DMS53 (cell line): ENCODE results near the gene SMPDL3B.

Source experiments
- DNase-seq: peaks from one replicate; lab custom pipeline; 2025; lab: John Stamatoyannopoulos, UW

Gene SMPDL3B, protein sequence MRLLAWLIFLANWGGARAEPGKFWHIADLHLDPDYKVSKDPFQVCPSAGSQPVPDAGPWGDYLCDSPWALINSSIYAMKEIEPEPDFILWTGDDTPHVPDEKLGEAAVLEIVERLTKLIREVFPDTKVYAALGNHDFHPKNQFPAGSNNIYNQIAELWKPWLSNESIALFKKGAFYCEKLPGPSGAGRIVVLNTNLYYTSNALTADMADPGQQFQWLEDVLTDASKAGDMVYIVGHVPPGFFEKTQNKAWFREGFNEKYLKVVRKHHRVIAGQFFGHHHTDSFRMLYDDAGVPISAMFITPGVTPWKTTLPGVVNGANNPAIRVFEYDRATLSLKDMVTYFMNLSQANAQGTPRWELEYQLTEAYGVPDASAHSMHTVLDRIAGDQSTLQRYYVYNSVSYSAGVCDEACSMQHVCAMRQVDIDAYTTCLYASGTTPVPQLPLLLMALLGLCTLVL

DNA sequence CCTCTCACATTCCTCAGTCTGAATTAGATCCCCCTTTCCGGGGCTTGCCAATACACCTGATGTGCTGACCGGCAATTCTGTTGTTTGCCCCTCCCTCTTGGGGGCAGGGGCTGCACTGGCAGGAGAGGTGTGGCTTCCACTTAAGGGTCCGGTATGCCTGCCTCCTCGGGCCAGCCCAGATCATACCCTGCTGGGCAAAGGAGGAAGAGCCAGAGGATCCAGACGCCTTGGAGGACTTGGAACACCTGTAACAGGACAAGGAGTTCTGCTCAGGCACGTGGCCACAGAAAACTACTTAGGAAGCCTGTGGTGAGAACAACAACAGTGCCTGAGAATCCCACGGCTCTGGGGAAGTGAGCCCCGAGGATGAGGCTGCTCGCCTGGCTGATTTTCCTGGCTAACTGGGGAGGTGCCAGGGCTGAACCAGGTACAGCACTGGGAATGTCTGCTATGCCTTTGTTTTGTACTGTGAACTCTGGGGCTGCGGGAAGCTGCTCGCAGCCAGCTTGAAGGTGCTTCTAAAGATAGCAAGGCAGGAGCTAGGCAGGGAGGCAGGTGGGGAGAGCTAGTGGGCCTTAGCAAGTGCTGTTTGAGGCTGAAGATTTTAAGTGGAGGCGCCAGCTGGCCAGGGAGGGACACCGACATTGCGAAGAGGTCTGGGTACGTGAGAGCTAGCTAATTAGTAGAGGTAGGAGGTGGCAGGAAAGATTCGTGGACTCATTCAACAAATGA lies at the start of gene SMPDL3B:
SMPDL3B (plus strand) TSS at position 183 of the 732 bp plus-strand sequence; CDS start at position 367, 184 bp downstream.
- peak; percentile 87 for DNase-seq

DNA sequence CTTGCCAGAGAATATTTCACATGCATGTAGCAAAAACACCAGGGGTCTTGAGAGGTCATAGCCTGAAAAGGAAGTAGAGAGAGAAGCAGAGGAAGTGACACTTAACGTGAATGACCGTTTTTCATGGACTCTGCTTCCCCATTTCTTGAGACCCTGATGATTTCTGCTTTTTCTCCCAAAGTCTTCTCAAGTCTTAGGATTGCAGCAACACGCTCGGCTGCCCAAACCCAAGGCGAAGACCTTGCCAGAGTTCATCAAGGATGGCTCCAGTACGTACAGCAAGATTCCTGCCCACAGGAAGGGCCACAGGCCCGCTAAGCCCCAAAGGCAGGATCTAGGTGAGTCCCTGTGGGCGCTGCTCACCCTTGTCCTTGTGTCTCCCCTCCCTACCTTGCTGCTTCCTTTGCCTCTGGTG lies 49.7 kb upstream of the SMPDL3B start:
- DNase-seq, result no peak

DNA sequence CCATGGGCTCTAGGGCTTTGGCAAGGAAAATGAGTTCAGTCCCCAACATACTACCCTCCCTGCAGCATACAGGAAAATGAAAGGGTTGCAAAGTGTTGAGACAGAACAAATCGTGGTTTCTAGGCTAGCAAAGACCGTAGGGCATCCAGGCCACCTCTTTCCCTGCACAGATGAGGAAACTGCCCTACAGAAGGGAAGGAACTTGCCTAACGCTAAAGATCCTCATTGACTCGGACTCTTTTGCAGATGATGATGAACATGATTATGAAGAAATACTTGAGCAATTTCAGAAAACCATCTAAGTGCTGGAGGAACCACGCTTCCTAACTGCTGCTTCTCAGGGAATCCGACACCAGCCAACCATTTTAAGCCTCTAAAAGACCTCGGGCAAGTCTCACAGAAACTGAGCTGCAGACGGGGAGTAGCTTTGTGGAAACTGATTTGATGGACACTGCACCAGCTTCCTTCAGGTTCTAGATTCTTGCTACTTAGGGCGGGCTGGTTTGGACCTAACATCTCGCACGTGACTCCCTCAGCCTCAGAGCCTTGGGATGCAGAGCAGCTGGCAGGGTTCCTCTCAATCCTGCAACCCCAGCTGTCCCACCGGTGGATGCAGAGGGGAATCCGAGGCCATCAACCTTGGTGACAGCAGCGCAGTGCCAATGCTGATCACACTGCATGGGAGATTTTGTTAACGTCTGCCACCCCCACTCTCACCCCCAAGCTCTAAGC lies 49.0 kb upstream of the SMPDL3B start:
- no peak for DNase-seq

DNA sequence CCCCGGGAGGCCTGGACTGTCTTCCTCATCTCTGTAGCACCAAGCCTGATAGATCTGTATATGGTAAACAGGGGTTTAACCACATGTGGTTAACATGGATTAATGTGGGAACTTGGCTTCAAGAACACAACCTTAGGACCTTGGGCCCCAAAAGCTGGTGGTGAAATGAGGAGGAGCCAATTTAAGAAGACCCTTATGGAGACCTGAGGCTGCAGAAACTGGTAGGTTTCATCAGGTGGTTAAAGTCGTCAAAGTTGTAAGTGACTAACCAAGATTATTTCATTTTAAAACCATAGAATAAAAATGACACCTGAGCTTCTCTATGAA lies 48.5 kb upstream of the SMPDL3B start:
- no peak for DNase-seq

DNA sequence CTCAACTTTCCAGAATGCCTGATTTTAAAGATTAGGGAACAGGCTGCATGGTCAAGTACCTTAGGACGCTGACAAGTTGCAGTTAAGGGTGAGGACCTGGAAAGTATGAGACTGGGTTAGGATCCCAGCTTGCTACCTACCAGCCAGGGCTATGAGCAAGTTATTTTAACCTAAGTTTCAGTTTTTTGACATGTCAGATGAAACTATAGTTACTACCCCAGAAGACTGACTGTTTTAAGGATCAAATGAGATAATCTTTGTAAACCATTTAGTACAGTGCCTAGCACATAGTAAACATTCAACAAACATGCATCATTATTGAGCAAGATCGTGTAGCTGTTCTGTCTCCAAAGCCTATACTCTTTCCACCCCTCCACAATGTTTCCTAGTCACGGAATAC lies 48.1 kb upstream of the SMPDL3B start:
- DNase-seq, result no peak

DNA sequence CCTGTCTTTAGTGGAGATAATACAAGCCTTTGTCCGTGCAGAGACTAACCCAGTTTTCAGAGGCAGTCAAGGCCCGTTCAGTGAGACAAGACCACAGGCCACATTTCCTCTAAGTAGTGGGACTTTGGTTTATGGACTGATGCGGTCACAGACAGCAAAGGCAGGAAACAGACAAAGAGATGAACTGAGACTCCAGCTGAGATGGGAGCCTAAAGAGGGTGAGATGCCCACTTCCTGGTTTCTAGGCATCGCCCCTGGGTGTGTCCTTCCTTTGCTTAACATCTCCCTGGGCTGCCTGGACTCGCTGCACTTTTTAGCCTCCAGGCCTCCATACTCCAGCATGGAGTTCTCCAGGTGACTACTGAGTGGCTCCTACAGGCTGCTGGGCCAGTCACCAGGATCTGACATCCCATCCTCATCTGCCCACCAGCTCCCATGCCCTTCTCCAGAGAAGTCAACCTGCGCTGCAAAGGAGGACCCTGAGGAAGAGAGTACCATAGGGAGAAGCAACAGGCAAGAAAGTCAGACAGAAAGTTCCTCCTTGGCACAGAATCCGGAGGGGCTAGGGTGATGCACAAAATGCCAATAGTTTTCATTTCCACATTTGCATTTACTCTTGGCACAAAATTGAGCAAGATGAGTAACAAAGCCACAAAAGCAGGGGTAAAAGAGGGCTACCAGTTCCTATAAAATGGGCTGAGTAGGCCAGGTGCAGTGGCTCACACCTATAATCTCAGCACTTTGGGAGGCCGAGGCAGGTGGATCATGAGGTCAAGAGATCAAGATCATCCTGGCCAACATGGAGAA lies 47.4 kb upstream of the SMPDL3B start:
- DNase-seq, result no peak

DNA sequence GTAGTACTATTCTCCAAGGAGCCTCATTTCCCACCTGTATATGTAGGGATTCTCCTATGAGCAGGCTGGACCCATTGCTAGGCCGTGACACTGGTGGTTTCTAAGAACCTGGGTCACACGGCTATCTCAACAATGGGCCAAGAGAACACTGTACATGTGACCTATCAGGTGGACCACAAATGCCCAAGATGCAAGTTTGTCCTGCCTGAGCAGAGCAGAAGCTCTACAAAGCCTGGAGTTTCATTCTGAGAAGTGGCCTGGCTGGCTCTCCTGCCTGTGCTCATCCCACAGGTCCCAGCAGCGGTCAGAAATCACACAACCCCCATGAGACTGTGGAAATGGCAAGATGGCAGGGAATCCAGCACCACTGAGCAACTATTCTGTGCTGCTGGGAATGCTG lies 45.3 kb upstream of the SMPDL3B start:
- no peak for DNase-seq

DNA sequence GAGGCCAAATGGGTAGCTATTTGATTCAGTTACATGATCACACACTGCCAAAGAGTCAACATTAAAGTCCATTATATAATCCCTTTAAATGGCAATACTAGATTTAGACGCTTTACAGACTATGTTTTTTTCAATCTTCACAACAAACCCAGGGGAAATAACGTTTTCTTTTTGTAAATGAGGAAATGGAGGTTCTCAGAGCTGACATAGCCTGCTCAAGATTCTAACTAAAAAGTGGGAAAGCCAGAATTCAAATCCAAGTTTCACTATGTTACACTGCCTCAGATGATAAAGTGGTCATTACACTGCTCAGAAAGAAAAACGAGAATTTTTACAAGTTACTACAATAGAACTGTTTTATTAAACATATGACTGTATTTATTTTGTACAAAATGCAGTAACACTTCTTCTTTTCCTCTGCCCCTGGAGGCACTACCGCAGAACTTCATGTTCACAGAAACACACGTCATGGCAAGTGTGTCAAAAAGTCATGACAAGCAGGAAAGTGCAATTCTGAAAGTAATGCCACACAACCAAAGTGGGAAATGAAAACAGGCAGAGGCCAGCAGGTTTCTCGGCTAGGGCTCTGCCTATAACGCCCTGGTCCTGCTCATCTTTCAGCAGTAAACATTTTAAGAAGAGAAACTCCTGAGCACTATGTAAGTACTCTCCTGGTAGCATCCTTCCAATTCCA lies 43.5 kb upstream of the SMPDL3B start:
- no peak for DNase-seq

DNA sequence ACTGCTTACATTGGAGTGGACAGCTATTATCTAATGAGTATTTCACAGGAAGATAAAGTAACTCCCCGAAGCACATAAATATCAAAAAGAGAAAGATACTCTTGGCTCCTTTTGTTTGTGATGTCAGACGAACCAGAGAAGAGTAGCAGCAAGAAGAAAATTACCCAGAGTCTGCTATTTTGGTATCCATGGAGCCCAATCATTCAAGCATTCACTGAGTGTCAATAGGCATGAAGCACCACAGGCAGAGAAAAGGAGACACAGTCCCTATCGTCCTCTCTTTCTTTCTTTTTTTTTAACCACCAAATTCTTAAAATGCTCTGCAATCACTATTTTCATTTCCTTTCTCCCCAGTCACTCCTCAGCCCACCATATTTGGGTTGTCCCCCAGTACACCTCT lies 40.3 kb upstream of the SMPDL3B start:
- no peak for DNase-seq

DNA sequence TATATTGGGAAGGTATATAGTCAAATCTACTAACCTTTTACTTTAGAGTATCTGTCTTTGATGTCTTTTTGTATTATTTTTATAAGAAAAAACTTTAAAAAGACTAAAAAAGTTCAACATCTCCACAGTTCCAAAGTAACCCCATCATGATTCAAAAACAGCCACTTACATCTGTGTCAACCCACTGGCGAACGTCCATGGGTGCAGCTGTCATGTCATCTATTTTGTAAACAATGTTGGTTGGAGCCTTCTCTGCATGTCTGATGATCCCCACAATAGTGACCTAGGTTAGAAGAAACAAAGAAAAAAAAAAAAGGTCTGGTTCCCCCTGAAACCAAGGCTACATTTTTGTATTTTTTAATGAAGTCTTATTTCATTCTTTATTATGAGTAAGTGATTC lies 28.0 kb upstream of the SMPDL3B start:
- DNase-seq, result no peak

DNA sequence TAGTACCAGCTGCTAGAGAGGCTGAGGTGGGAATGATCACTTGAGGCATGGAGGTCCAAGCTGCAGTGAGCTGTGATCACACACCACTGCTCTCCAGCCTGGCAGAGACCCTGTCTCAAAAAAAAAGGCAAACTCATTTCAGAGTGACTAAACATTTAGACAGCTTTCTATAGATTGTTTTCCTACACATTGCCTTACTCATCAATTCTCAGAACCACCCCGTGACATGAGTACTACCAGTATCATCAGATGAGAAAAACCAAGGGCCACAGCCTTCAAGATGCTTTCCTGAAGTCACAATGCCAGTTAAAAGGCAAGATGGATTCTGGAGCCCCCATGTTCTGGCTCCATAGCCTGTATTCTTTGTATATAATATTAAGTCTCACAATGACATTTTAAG lies 22.4 kb upstream of the SMPDL3B start:
- no peak for DNase-seq

DNA sequence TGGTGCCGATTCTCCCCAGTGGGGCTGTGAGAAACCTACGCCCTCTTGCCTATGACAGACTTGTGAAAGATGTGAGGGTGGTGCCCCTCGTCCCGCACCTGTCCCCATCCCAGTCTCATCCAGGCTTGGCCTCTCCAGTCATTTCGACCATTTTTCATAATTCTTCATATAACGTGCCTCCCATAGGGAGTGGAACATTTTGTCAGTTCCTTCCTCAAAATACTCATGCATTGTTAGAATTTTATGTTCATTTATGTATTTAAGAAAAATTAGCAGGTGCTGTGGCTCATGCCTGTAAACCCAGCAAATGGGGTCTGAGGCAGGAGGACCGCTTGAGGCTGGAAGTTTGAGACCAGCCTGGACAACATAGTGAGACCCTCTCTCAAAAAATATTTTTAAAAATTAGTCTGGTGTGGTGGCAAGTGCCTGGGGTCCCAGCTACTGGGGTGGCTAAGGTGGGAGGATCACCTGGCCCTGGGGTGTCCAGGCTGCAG lies 19.7 kb upstream of the SMPDL3B start:
- DNase-seq, result no peak

DNA sequence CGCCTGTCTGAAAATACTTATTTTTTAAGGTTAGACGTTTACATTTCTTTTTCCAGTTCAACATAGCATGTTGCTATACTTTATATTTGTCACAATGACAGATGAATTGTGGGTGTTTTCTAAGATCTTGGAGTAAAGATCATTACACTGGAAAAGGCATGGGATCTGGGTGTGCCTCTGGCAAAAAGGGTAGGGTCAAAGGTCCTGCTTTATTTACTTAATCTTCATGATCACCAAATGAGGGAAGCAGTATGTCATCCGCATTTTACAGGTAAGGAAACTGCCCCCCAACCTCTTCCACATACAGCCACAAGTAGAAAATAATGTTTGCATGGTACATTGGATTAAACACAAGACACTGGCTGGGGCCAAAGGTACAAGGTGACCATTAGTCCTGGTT lies 12.5 kb upstream of the SMPDL3B start:
- no peak for DNase-seq

DNA sequence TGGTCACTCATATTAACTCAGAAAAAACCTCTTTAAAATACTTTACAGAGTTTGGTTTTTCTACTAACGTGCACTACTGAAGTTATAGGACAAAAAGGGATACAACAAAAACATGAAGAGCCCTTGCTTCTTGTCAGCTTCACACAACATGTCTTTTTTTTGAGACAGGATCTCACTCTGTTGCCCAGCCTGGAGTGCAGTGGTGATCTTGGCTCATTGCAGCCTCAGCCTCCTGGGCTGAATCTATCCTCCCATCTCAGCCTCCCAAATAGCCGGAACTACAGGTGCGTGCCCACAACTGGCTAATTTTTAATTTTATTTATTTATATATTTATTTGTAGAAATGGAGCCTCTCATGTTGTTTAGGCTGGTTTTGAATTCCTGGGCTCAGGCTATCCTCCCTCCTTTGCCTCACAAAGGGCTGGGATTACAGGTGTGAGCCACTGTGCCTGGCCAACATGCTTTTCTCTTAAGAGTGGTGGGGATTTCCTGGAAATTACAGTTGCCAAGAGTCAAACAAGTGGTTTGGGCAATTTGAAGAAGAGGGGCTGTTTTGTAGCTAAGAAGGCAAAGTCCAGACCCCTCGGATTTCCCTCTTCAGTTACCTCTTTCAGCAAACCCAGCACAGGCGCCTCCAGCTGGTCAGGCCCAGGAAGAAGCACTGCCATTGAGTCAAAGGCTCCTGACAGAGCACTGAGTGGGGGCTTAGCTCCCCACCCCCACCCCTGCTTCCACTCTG lies 6.4 kb upstream of the SMPDL3B start:
- DNase-seq, result no peak

DNA sequence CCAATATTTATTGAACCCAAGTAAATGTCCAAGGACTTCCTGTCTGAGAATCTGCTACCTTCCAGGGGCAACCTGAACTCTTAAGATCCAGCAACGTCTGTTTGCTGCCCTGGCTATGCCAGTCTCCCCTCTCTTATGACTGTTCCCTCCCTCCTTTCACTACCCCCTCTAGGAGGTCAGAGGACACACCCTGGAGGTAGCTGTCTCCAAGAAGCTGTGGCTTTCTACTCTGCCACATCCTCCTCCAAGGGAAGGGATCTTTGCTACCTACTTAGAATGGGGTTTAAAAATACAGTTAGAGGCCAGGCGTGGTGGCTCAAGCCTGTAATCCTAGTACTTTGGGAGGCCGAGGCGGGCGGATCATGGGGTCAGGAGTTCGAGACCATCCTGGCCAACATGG lies 3.6 kb upstream of the SMPDL3B start:
- DNase-seq, result no peak

DNA sequence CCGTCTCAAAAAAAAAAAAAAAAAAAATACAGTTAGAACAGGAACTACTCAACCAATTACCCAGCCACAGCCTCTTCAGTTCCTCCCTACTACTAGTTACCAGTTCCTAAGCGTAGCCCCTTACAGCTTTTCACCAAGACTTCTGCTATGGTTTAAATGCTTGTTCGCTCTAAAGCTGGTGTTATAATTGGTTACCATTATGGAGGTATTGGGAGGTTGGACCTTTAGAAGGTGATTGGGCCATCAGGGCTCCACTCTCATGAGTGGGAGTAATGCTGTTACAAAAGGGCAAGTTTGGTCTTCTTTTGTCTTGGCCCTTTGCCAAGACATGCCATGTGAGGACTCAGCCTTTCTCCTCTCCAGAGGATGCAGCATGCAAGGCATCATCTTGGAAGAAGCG lies 3.0 kb upstream of the SMPDL3B start:
- no peak for DNase-seq

DNA sequence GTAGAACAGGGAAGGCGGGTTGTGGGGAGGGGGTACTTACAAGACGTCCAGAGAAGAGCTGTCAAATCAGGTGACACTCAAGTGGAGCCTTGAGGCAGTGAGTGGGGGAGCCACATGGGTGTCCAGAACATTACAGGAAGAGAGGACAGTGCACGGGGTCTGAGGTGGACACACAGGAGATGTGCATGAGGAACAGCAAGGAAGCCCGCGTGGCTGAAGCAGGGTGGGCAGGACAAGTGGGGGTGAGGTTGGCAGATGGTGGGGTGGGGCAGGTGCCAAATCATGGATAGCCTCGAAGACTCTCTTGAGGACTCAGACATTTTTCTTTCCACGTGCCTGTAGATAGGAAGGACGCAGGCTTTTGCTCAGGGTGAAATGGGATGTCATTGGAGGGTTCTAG lies 921 bp downstream of the SMPDL3B start:
- peak; percentile 33 for DNase-seq

DNA sequence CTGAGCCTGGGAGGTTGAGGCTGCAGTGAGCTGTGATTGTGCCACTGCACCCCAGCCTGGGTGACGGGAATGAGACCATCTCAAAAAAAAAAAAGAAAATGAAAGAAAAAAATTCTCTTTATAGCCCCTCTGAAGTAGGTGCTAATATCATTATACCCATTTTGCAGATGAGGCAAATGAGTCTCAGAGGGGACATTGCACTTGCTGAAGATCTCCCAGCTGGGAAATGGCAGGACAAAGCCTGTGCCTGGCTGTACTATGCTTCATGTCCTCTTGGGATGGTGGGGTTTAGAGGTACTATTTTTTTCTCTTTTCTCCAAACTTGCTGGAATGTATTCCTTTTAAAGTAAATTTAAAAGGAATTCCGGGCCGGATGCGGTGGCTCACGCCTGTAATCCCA lies 1.6 kb downstream of the SMPDL3B start:
- no peak for DNase-seq

DNA sequence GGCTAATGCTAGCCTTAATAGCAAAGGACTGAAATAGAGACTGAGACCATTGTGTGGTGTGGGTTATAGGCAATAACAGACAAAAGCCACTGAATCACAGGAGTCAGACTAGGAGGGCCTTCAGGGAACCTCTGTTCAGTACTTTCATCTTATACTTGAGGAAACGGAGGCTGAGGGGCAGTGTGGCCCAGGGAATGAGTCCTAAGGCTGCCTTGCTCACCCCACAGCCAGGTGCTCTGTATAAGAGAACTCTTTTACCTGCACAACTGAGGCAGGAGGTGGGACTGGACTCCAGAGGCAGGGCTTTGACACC lies 2.7 kb downstream of the SMPDL3B start:
- no peak for DNase-seq

DNA sequence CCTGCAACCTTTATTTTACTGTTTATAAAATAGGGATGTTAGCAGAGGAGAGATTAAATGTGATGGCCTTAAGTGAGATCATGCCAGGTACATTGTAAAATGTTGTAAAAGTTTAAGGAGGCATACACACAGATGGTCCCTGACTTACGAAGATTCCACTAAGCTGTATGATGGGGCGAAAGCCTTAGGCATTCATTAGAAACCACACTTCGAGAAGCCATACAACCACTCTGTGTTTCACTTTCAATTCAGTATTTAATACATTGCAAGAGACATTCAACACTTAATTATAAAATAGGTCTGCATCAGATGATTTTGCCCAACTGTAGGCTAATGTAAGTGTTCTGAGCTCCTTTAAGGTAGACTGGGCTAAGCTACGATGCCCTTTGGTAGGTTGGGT lies 3.7 kb downstream of the SMPDL3B start:
- DNase-seq, result no peak

DNA sequence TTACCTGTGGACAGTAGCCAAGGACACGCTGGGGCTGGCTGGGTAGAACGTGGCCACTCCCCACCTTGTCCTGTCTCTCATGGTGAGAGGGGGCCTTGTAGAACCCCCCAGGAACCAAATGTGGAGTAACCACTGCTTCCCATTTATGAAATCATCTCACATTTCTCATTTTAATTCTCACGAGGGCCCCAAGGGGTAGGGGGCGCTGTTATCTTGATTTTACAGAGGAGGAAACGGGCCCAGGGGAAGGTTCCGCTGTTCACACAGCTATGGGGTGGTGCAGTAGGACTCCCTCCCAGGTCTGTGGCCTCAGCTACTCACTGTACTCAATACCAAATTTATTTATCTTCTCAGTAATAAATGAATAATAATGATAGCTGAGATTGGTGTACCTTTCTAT lies 5.5 kb downstream of the SMPDL3B start:
- peak; percentile 50 for DNase-seq
